Mononuclear cell (primary cell): ENCODE results near the gene NUB1. TPM values are rescaled to one million over a fixed set of nuclear protein-coding genes. Genes with fewer than 3 reads are reported as not detected.

Source experiments
- H3K27me3 ChIP-seq: 2 replicates; pipeline ENCODE4 v1.6.0; 2011; ENCODE audit warnings: low read length, control low read depth; ENCODE audit not compliant: insufficient read depth
- H3K4me1 ChIP-seq: 2 replicates; pipeline ENCODE4 v1.5.1; 2011; ENCODE audit warnings: mild to moderate bottlenecking, low read length, control low read depth; ENCODE audit not compliant: insufficient read depth
- H3K4me3 ChIP-seq: 2 replicates; pipeline ENCODE4 v1.5.1; 2011; ENCODE audit warnings: mild to moderate bottlenecking, low read length, moderate library complexity
- H3K9me3 ChIP-seq: 2 replicates; pipeline ENCODE4 v1.5.1; 2011; ENCODE audit warnings: low read depth, mild to moderate bottlenecking, control low read depth, low read length
- total RNA-seq: library from RNA; depleted of rRNA; stranded (reverse); fragments of >200 nt; gene quantifications from one replicate; pipeline ENCODE4 v1.2.3, GENCODE V29; 2012

The NUB1 gene
- total RNA-seq, 1 donor: 70.9 TPM

DNA sequence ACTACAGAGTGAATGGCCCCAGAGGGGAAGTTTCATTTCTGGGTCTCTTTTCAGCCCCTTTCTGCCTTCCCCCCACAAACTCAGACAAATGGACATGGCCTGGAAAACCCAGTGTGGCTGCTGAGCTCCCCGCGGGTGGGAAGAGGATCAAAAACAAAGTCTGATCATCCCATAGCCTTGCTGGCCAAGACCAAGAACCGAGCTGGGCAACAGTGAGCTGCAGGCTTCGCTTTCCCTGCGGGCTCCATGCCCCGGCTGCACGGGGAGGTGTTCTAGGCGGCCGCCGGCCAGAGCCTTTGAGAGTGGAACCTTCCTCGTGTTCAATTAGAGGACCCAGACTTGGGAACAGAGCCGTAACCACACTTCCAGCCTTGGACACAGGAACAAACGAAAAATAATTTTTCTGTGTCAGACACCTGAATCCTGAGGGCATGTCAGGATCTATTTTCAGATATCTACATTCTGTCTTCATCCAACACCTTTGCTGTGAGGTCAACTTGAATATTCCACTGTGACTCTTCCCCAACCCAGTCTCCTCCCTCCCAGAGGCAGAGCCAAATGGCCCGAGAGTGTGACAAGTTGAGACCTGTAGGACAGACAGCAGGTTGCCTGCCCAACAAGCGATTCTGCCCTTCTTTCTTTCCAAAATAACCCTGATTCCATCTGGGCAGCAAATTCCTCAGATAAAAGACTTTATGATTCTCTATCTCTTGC is 42.2 kb downstream of the NUB1 start:
- Histone ChIP-seq H3K4me1 (peaks cover 24% of the 10 kb centered on the region), H3K9me3 (no peaks in the 10 kb centered on the region), H3K27me3 (peaks cover 11% of the 10 kb centered on the region), H3K4me3 (no peak overlapping the region)

DNA sequence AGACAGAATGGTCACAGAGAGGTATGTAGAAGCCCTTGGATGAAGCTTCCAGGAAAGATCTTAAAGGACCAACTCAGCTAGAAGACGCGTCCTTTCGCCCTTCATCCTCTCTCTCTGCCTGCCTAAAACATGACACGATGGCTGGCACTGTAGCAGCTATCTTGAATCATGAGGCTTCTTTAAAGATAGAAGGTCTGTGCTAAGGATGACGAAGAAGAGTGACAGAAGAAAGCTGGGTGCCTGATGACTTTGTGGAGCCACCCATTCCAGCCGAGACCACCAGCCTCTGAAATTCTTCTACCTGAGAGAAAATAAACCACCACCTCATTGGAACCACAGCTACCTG is 42.7 kb downstream of the NUB1 start:
- H3K27me3 ChIP-seq: peaks cover 11% of the 10 kb centered on the region
- no peak overlapping the region for H3K4me3 ChIP-seq
- H3K4me1 ChIP-seq: peaks cover 24% of the 10 kb centered on the region
- H3K9me3 ChIP-seq: no peaks in the 10 kb centered on the region

DNA sequence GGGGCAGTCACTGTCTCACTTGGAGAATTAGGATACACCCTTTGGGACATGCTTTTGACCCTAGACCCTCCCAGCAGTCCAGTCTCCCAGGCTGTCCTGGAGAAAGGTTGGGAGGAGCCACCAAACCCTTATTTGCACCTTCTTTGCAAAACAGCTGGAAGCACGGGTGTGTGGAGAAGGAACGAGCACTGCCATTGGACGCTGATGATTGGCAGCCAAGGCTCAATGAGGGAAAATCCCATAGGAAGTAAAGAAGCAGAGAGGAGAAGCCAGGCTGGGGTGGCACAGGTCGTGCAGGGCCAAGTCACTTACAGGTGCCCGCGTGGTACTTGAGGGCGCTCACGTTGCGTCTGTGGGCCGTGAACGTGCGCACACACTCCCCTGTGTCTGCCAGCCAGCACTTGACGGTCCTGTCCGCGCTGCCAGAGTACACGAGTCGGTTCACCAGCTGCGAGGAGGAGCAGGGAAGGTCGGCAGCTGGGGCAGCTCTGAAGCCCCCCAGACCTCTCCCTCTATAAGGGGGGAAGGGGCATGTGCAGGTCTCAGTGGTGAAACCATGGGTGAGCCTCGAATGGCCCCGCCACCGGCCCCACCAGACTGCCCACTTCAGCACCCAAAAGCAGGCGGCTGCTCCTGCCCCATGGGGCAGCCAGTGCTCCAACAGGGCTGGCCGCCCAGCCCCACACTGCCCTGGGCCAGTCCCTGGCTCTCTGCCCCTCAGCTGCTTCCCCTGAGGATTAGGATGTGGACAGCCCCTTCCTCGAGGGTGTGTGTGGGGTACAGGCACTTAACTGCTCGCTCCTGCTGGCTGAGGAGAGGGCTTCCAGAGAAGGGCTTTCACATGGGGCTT is 43.4 kb downstream of the NUB1 start:
- Histone ChIP-seq H3K9me3 (no peaks in the 10 kb centered on the region), H3K27me3 (peaks cover 11% of the 10 kb centered on the region), H3K4me3 (no peak overlapping the region), H3K4me1 (peaks cover 24% of the 10 kb centered on the region)

DNA sequence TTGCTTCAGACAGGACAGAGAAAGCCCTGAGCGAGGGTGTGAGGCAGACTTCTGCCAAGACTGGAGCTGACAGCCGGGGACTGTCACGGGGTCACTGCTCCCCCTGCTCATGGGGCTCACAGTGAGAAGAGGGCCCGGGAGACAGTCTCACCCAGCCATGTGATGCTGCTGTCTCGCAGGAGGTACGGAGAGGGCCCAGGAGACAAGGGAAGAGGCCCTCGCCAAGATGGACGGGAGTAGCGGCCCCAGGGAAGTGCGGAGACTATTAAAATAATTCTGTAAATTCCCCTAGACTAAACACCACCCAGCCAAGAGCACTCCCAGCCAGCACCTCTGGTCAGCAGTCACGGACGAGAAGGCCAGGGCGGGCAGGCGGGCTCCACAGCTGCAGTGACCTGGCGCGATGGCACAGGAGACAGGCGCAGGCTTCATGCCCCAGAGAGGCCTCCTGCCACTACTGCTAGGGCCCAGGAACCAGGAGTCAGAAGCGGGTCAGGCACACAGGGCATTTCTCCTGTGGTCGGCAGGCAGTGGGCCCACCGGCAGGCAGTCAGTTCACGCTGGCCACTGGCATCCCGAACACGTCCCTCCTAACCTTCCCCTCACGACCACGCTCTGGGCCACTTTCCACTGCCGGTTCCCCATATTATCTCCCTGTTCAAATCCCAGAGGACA is 44.2 kb downstream of the NUB1 start:
- Histone ChIP-seq H3K9me3 (no peaks in the 10 kb centered on the region), H3K27me3 (peaks cover 11% of the 10 kb centered on the region), H3K4me3 (no peak overlapping the region), H3K4me1 (peaks cover 18% of the 10 kb centered on the region)

DNA sequence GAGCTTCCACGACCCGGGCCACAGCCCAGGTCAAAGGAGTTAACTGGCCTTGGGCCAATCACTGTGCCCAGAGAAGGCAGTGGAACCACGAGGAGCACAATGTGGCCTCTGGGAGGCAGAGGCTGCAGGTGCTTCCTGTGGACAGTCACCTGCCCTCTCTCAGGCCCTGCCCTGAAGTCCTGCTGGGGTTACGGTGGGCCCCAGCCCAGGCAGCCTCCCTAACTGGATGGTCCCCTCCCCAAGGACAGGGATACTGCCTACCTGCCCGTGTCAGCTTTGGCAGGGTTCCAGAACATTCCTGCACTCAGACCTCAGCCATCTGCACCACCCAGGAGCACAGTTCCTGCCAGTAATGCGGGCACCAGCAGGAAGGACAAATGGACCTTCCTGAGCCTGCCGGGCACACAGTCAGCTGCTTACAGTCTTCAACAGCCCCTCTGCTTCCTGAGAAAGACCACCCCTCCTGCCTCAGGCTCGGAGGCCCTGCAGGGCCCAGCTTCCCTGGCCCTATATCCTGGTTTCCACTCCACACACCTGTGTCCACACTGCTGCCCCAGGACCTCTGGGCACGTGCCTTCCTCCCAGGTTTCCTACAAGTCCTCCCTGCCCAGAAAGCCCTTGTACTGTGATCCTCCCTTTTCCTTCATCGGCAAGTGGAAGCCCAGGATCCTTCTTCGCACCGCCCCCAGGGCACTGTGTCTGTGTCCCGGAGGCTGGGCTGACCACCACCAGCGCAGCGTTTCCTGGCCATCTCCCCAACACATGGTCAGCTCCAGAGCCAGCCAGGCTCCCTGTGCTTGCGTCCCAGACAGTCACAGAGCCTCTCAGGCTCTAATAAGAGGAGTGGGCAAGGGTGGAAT is 44.9 kb downstream of the NUB1 start:
- H3K4me3 ChIP-seq: no peak overlapping the region
- no peaks in the 10 kb centered on the region for H3K9me3 ChIP-seq
- H3K4me1 ChIP-seq: peaks cover 10% of the 10 kb centered on the region
- peaks cover 11% of the 10 kb centered on the region for H3K27me3 ChIP-seq

DNA sequence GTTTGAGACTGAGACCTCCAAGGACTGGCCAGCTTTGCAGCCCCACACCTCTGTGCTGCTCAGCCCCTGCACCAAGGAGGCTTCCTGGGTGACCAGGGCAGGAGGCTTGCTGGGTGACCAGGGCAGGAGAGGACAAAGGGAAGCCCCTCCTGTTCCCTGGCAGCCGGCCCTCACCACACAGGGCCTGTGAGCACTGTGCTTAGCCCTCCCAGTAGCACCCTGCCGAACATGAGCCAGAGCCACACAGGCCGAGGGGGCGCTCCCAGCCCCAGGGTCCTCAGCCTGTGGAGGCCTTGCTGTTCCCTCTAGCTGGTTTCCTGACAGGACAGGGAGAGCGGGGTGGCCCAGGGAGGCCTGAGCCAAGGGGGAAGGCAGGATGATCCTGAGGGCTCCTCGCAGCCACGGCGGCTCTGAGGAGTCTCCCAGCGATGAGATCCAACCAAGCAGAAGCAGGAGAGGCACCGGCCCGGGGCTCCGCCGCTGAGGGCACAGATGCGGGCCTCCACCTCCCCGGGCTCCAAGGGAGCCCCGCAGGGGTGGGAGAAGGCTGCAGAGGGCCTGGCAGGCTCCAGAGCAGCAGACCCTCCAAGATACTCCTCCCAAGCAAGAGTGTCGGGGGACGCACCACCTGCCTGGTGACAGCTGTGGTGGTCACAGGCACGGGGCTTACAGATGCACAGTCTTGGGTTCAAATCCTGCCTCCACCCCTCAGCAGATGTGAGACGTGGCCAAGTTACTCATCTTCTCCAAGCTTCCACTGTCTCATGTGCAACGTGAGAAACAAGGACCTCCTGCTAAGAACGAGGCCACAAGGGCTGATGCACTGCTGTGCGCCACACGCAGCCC is 45.8 kb downstream of the NUB1 start:
- H3K4me1 ChIP-seq: peaks cover 2% of the 10 kb centered on the region
- no peak overlapping the region for H3K4me3 ChIP-seq
- H3K27me3 ChIP-seq: peaks cover 5% of the 10 kb centered on the region
- H3K9me3 ChIP-seq: no peaks in the 10 kb centered on the region

DNA sequence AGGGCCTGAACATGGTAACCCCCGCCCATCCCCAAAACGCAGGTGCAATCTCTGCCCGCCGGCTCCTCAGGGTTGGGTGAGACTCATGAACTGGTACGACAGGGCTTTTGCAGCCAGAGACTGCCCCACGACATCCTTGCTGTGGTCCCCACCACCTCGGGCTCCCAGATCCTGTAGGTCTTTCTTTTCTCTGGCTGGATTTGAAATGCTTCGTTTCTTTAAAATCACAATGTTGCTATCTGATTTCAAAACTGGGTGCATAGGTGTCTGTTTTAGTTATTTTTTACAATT is 46.3 kb downstream of the NUB1 start:
- no peaks in the 10 kb centered on the region for H3K9me3 ChIP-seq
- H3K4me3 ChIP-seq: no peak overlapping the region
- no peaks in the 10 kb centered on the region for H3K4me1 ChIP-seq

DNA sequence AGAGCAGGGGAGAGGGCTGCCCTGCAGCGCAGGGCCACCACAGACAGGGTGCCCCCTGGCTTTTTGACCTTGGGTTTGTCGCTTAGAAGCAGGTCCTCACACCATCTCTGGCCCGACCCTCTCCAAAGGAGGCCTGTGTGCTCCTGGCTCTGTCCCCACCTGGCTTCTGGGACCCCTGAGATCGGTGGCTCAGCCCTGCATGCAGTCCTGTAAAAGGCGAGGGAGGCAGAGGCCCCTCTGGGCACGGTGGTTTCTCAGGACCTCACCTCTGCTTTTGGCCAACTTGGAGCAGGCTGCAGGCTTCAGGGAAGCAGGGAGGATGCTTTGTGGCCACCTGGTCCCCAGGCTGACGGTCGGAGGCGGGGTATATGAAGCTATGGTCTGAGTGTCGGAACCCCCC is 46.8 kb downstream of the NUB1 start:
- no peaks in the 10 kb centered on the region for H3K4me1 ChIP-seq
- H3K9me3 ChIP-seq: no peaks in the 10 kb centered on the region
- no peaks in the 10 kb centered on the region for H3K27me3 ChIP-seq

More for the DNA sequence above, 46.3 kb downstream of the NUB1 start:
- no peaks in the 10 kb centered on the region for H3K27me3 ChIP-seq

DNA sequence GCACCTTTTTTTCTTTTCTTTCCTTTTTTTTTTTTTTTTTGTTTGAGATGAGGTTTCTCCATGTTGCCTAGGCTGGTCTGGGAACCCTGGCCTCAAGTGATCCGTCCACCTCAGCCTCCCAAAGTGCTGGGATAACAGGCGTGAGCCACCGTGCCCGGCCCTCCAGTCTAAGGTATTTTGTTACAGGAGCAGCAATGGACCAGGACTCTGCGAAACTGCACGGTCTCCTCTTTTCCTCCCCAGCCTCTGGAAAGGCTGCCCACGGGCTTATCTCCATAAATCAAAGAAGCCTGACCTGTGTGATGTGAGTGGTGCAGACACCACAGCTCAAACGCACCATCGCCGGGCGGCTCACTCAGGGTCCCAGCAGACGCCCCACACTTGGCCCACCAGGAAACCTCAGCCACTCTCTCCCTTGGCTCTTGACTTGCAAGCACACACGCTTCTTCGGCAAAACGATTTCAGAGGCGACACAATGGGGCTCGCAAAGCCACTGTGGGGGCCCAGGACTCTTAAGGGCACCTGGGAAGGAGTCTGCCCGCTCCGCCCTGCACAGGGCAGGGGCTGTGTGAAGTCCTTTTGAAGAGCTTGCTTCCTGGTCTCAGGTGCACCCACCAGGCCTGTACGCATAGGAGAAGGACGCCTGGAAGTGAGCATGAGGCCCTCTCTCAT is 47.6 kb downstream of the NUB1 start:
- H3K4me3 ChIP-seq: no peak overlapping the region
- H3K9me3 ChIP-seq: no peaks in the 10 kb centered on the region
- no peaks in the 10 kb centered on the region for H3K4me1 ChIP-seq
- H3K27me3 ChIP-seq: no peaks in the 10 kb centered on the region

More for the DNA sequence above, 46.8 kb downstream of the NUB1 start:
- no peak overlapping the region for H3K4me3 ChIP-seq

DNA sequence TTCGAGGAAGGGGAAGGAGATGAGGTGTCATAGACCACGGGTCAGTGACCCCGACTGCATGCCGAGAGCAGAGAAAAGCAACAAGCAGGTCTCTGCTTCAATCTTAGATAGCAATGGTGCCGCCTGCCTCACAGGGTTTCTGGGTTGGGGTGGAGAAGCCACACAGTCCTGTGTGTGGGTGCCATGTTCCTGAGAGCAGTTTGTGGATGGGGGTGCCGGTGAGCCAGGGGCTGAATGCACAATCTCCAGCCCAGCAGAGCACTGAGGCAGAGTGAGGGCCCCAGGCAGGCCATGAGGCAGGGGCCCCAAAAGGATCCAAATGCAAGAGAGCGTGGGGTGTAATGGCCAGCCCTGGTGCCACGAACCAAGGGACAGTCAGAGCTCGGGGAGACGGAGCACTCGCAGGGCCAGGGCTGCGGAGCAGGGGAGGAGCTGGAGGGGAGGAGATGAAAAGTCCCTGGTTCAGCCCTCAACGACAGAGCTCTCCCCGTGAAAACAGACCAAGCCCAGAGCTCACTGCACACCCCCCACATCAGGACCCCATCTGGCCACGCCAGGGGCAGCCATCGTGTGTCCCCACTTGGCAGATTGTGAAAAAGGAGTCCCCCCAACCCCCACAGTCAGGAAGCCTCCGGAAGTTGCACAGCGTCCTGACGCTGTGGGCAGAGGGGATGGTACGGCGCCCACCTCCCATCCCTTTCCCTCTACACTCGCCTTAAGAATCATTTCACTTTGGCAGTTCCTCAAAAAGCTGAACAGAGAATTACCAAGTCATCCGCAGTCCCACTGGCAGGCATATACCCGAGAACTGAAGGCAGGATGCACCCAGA is 48.4 kb downstream of the NUB1 start:
- Histone ChIP-seq H3K27me3 (no peaks in the 10 kb centered on the region), H3K4me1 (no peaks in the 10 kb centered on the region), H3K4me3 (no peak overlapping the region), H3K9me3 (no peaks in the 10 kb centered on the region)

DNA sequence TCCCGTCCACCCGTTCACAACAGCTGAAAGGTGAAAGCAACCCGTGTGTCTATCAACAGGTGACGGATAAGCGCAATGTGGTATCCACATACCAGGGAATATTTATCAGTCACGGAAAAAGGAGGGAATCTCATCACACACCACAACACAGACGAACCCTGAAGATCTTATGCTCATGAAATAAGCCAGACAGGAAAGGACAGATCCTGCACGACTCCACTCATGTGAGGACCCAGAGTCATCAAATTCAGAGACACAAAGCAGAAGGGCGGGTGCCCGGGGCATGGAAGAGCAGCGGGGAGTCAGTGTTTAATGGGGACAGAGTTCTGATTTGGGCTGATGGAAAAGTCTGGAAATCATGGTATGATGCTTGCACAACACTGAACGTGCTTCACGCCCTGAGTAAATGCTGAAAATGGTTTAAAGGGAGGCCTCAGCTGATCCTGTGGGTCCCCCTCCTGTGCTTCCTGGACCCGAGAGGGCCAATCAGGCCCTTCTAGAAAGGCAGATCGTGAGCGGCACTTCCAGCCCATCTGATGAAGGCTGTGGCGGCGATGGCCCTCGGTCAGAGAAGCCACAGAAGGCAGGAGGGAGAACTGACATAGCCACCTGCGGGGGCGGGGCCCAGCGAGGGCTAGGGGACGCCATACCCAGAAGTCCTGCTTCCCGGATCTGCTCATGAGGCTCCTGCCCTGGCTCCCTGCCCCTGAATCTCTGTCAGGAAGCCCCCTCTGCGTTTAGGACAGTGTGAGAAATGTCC is 49.2 kb downstream of the NUB1 start:
- Histone ChIP-seq H3K9me3 (no peaks in the 10 kb centered on the region), H3K4me3 (no peak overlapping the region), H3K27me3 (no peaks in the 10 kb centered on the region), H3K4me1 (no peaks in the 10 kb centered on the region)

DNA sequence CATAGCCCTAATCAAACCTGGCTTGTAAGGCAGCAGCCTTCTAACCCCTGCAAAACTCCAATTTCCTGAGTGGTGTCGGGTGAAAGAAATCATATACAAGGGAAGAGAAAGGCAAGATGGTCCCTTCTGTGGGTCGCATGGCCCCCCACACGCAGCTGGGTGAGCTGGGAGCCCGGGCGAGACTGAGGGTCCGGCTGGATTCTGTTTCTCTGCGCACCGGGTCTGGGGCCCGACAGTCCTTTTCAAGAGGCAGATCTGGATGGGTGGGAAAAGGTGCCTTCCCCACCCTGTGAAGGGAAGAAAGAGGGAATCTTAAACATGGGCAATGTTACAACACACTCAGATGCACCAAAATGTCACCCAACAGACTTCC is 49.7 kb downstream of the NUB1 start:
- Histone ChIP-seq H3K9me3 (no peaks in the 10 kb centered on the region), H3K4me3 (no peak overlapping the region), H3K4me1 (no peaks in the 10 kb centered on the region), H3K27me3 (no peaks in the 10 kb centered on the region)
